ENCODE measurements around the gene TSSC4. TPM values are rescaled to one million over a fixed set of nuclear protein-coding genes. Genes with fewer than 3 reads are reported as not detected.

The TSSC4 gene
- total RNA-seq, 1 donor = 96.9 TPM

- no peak for DNase-seq (ENCODE audit: low read depth in 2 of 3, low spot score in 2 of 3)
These were observed 30.8 kb downstream of the TSSC4 start for GRCh38 chr11:2431395-2431794.

- DNase-seq (ENCODE audit: low read depth in 2 of 3, low spot score in 2 of 3) = no peak
These were observed 31.6 kb downstream of the TSSC4 start for GRCh38 chr11:2432171-2432621.

GRCh38 chr11:2432628-2433071 is 32.1 kb downstream of the TSSC4 start:
- DNase-seq (ENCODE audit: low read depth in 2 of 3, low spot score in 2 of 3) = no peak

GRCh38 chr11:2433106-2433925 is 32.8 kb downstream of the TSSC4 start:
- DNase-seq (ENCODE audit: low read depth in 2 of 3, low spot score in 2 of 3) = no peak

DNA sequence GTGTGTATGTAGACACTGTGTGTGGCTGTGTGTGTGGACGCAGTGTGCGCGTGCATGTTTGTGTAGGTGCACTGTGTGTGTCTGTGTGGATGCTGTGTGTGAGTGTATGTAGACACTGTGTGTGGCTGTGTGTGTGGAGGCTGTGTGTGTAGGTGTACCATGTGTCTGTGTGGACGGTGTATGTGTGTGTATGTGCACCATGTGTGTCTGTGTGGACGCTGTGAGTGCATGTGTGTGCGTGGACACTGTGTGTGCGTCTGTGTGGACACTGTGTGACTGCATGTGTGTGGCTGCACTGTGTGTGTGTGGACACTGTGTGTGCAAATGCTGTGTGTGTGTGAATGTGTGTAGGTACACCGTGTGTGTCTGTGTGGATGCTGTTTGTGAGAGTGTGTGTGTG is 33.5 kb downstream of the TSSC4 start:
- DNase-seq (ENCODE audit: low read depth in 2 of 3, low spot score in 2 of 3) = no peak

GRCh38 chr11:2434506-2435255 is 34.1 kb downstream of the TSSC4 start:
- no peak for DNase-seq (ENCODE audit: low read depth in 2 of 3, low spot score in 2 of 3)

DNA sequence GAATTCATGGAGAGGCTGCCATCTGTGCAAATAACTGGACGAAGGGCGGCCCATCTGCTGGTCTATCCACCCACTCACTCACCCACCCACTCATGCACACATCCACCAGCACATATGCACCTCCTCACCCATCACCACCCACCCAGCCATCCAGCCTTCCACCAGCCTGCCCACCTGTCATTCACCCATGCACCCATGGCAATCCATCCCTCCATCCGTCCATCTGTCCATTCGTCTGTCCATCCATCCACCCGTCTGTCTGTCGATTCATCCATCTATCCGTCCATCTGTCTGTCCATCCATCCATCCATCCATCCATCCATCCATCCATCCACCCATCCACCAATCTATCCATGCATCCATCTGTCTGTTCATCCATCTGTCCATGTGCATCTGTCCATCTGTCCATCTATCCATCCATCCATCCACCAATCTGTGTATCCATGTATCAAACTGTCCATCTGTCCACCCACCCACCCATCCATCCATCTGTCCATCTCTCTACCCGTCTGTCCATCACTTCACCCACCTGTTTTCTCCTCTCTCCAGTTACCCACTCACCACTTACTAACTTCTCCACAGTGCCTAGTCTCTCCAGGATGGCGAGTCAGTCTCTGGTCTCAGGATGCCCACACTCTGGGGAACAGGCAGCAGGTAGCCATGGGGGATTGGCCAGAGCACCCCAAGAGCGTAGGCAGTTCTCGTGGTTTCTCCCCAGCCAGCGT is 34.9 kb downstream of the TSSC4 start:
- no peak for DNase-seq (ENCODE audit: low read depth in 2 of 3, low spot score in 2 of 3)

DNA sequence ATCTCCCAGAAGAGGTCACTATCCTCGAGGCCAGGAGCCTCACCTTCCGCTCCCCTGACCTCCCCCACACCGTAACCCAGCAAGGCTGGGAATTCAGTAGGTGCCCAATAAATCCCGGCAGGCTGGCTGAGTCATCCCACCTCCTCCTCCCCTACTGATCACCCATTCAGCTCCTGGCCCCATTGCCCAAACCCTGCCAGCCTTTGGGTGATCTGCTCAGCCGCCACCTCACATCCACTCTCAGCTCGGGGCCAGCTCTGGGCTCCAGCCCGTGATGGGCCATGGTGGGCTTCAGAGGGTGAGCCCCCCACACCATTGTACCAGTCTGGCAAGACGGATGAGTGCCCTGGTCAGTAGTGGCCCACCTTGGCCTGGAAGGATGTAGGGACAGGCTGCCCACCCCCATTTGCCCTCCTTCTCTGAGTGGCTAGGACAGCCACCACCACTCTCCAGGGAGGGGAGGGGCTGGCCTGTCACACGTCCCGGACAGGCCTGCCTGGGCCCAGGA is 35.5 kb downstream of the TSSC4 start:
- DNase-seq (ENCODE audit: low read depth in 2 of 3, low spot score in 2 of 3) = no peak

DNA sequence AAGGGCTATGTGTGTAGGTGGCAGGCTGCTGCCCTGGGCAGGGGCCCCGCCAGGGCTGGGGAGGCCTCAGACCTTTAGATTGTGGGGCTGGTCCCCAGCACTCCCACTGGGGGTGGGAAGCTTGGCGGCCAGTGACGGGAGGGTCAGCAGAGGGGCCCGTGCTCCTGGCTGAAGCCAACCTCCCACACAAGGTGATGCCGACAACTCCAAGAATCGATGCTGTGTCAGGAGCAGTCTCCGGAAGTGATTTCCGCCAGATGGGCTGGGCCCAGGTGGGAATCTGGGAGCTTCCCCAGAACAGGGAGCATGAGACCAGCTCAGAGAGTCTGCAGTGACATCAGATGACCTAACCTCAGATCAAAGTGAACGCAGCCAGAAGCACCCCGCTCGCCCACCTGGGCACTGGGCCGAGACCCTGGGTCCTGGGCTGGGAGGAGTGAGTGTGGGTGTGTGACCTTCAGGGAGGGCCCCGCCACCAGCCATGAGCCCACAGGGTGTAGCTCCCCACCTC is 36.0 kb downstream of the TSSC4 start:
- DNase-seq (ENCODE audit: low read depth in 2 of 3, low spot score in 2 of 3) = no peak

- DNase-seq (ENCODE audit: low read depth in 2 of 3, low spot score in 2 of 3) = no peak
These were observed 37.0 kb downstream of the TSSC4 start for GRCh38 chr11:2437516-2437915.

DNA sequence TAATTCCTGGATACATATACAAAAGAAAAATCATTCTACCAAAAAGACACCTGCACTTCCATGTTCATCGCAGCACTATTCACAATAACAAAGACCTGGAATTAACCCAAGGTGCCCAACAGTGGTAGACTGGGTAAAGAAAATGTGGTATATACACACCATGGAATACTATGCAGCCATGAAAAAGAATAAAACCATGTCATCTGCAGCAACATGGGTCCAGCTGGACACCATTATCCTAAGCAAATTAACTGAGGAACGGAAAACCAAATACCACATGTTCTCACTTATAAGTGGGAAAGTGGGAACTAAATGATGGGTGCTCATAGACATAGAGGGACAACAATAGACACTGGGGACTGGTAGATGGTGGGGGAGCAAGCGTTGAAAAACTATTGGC is 39.3 kb downstream of the TSSC4 start:
- DNase-seq (ENCODE audit: low read depth in 2 of 3, low spot score in 2 of 3) = no peak

DNA sequence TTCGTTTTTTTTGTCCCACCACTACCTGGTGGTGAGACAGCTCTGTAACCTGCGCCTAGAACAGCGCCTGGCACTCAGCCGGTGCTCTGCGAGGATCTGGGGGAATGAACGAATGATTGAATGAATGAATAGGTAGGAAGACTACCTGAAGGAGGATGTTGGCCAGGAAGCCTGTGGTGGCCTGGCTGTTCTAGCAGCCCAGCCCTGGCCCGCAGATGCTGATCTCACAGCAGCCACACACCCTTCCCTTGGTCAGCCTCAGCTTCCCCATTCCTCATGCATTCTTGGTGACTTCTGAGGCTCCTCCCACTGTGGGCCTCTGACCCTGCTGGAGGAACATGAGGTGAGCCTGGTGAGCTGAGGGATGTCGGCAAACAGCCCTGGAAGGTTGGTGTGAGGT is 40.1 kb downstream of the TSSC4 start:
- DNase-seq (ENCODE audit: low read depth in 2 of 3, low spot score in 2 of 3) = peak in 1 of 3 donors; percentile 25

DNA sequence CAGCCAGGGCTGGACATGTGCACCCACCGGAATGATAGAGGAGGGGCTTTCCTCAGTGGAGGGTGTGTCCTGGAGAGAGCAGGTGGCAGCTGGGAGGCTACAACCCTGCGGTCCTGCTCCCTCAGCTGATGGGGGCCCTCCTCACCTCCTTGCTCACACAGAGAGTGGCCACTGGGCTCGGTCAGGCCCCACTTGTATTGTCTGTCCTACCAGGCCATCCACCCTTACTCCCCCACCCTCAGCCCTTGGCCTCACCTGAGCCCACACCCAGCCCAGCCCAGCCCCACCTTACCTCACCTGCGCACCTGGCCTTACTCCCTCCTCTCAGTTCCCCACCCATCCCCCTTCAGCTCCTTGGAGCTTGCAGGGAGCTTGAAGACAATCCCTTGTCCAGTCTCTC is 40.6 kb downstream of the TSSC4 start:
- DNase-seq (ENCODE audit: low read depth in 2 of 3, low spot score in 2 of 3) = no peak

DNA sequence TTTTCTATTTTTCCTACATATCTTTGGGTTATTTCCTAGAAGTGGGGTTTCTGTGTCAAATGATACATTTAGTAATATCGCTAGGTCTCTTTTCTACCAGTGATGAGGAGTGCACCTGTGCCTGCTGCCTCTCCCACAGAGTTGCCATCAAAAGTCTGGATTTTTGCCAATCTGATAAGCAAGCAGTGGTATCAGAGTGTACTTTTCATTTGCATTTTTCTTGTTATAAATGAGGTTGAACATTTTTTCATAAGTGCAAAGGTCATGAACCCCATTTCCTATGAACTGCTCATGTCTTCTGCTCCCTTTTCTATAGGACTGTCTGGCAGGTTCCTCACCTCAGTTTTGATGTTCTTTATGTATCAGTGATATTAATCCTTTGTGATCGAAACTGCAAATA is 42.0 kb downstream of the TSSC4 start:
- DNase-seq (ENCODE audit: low read depth in 2 of 3, low spot score in 2 of 3) = no peak

- no peak for DNase-seq (ENCODE audit: low read depth in 2 of 3, low spot score in 2 of 3)
These were observed 42.9 kb downstream of the TSSC4 start for GRCh38 chr11:2443406-2443805.

DNA sequence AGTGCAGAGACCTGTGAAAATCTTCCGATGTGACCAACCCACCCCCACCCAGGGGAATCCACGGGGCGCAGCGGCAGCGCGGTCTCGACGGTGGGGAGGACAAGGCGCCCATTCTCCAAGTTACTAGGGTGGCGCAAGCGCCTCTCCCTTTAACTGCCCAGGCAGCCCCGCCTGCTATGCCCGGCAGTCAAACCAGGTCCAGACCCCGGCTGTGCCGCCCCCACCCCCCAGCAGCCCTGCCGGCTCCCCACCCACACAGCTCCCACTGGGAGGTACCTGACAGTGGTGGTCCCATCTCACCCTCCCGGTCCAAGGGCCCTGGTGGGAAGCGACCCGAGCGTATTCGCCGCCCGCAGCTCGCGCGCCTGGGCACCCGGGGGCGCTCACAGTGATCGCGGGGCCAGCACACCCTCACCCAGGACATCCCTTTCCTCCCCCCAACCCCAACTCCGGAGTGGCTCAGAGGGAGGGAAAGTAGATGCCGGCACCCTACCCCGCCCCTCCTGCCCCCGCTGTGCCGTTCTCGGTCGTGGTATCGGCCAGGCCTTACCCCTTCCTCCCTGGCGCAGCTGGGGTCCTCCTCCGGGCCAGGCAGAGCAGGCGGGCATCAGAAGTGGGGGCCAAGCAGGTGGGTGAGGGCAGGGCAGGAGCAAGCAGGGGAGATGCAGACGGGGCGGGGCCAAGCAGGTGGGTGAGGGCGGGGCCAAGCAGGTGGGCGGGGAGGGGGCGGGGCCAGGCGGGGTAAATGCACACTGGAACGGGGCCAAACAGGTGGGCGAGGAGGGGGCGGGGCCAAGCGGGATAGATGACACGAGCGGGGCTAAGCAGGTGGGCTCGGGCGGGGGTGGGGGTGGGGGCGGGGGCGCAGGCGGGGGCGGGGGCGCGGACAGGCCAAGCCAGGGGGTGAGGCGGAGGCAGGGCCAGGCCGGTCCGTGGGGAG is 43.6 kb downstream of the TSSC4 start, which contains the start of gene TRPM5:
Gene TRPM5 (minus strand): TSS at position 634 of the 940 bp plus-strand sequence. CDS start 21,478 bp downstream, outside the sequence.
- peak in 2 of 3 donors; percentile 49 to 66 for DNase-seq (ENCODE audit: low read depth in 2 of 3, low spot score in 2 of 3)

DNA sequence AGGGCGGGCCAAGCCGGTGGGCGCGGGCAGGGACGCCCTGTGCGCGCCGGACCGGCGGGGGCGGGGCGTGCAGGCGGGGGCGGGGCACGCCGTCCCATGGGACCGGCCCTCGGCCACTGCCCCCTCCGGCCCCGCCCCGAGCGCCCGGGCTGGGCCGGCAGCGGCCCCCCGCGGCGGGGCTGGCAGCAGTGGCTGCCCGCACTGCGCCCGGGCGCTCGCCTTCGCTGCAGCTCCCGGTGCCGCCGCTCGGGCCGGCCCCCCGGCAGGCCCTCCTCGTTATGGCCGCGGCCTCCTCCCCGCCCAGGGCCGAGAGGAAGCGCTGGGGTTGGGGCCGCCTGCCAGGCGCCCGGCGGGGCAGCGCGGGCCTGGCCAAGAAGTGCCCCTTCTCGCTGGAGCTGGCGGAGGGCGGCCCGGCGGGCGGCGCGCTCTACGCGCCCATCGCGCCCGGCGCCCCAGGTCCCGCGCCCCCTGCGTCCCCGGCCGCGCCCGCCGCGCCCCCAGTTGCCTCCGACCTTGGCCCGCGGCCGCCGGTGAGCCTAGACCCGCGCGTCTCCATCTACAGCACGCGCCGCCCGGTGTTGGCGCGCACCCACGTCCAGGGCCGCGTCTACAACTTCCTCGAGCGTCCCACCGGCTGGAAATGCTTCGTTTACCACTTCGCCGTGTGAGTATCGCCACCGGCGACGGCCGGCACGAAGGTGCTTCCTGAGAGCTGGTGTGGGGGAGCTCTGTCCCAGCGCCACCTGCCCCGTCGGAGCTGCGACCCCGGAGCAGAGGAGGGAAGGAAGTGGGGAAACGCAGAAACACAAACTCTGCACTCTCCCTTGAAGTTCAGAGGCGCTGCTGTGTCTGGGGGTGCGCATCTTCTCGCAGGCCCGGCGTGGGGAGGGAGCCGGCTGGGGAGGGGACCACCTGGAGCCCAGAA is 44.5 kb downstream of the TSSC4 start, which contains the start of gene KCNQ1:
Gene KCNQ1 (plus strand): TSS at position 188 of the 925 bp plus-strand sequence. CDS start 91 bp downstream, at position 279.
- peak in 2 of 3 donors; percentile 38 to 53 for DNase-seq (ENCODE audit: low read depth in 2 of 3, low spot score in 2 of 3)
